ENCODE measurements around the gene RNPS1.

DNA sequence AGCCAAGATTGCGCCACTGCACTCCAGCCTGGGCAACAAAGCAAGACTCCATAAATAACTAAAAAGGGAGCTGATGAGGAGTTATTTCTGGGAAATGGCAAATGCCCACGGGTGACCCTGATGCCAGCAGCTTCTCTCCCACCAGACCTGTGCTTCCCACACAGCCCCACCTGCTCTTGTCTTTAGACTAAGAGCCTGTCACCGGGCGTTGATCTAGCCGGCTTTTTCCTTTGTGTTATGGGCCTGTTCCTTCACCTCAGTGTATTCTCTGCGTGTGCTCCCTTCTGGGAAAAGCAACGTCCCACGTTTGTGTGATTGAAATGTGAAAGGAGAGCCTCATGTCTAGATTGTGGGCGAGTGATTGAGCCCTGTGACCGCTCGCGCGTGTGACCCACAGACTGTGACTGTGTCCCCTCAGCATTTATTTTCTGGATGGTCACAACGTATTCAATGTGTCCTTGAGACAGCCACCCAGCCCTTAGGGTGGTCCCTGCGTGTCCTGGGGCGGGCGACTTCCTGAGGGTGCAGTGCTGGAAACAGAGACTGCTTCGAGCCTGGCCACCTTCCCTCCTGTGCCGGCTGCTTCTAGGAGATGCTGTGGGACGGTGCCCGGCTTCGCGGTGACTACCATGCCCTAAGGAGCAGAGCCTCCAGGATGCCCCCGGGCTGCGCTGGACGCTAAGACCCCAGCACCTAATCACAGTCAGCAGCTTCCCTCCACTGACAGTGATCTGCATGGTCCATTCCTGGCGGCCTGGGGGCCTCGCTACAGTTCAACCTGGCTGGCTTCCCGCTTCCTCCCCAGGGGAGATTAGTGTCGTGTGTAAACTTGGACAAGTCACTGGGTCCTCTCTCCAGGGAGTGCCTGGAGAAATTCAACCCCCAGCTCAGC lies 7.8 kb upstream of the RNPS1 start:
- no peak for TF ChIP-seq YY1 (IDR thresholded peaks at IDR 0.05; ENCODE audit: low read depth)
- no peak for TF ChIP-seq EP300 (IDR thresholded peaks at IDR 0.05; ENCODE audit: borderline replicate concordance)
- TF ChIP-seq, protein P1, sequence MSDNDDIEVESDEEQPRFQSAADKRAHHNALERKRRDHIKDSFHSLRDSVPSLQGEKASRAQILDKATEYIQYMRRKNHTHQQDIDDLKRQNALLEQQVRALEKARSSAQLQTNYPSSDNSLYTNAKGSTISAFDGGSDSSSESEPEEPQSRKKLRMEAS (IDR thresholded peaks at IDR 0.05) = no peak
- no peak for TF ChIP-seq TAF1 (IDR thresholded peaks at IDR 0.05; ENCODE audit: low read depth)
- TF ChIP-seq FOXM1 (IDR thresholded peaks at IDR 0.05; ENCODE audit: borderline replicate concordance, low read depth) = no peak
- no peak for TF ChIP-seq TCF12 (IDR thresholded peaks at IDR 0.05; ENCODE audit: low read depth)
- TF ChIP-seq, protein P2, sequence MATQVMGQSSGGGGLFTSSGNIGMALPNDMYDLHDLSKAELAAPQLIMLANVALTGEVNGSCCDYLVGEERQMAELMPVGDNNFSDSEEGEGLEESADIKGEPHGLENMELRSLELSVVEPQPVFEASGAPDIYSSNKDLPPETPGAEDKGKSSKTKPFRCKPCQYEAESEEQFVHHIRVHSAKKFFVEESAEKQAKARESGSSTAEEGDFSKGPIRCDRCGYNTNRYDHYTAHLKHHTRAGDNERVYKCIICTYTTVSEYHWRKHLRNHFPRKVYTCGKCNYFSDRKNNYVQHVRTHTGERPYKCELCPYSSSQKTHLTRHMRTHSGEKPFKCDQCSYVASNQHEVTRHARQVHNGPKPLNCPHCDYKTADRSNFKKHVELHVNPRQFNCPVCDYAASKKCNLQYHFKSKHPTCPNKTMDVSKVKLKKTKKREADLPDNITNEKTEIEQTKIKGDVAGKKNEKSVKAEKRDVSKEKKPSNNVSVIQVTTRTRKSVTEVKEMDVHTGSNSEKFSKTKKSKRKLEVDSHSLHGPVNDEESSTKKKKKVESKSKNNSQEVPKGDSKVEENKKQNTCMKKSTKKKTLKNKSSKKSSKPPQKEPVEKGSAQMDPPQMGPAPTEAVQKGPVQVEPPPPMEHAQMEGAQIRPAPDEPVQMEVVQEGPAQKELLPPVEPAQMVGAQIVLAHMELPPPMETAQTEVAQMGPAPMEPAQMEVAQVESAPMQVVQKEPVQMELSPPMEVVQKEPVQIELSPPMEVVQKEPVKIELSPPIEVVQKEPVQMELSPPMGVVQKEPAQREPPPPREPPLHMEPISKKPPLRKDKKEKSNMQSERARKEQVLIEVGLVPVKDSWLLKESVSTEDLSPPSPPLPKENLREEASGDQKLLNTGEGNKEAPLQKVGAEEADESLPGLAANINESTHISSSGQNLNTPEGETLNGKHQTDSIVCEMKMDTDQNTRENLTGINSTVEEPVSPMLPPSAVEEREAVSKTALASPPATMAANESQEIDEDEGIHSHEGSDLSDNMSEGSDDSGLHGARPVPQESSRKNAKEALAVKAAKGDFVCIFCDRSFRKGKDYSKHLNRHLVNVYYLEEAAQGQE (IDR thresholded peaks at IDR 0.05; ENCODE audit: low read depth) = no peak
- TF ChIP-seq CEBPB (IDR thresholded peaks at IDR 0.05) = no peak

All from Ishikawa (cell line).